Panc1 (cell line): ENCODE data around the gene KCNIP4. TPM values are rescaled to one million over a fixed set of nuclear protein-coding genes. Genes with fewer than 3 reads are reported as not detected.
"Not testable (repeated sequence)": the region's sequence is repeated elsewhere in the genome, so short reads cannot be mapped to it uniquely, and the experiment has no call there.

ENCODE experiments used
- ATAC-seq: fragments of 200-7000 bp; cut with Tn5 transposase; 2 replicates; pipeline ENCODE4 v1.9.1; 2020; ENCODE audit warnings: mild to moderate bottlenecking, moderate library complexity
- BruUV-seq: library from RNA; stranded (reverse); fragments of 400-500 nt; replicated peaks from 2 replicates; lab custom pipeline; 2021; lab: Mats Ljungman, UMichigan
- CTCF ChIA-PET: fragments of 300-600 bp; sonication (Branson Sonifier 250); formaldehyde crosslinking; loops from one replicate; lab custom pipeline; 2022; ENCODE audit warnings: antibody characterized with exemption; lab: Charles Lee
- POLR2A ChIA-PET: fragments of 300-600 bp; sonication (Branson Sonifier 250); formaldehyde crosslinking; loops from one replicate; lab custom pipeline; 2022; ENCODE audit warnings: antibody characterized with exemption; lab: Charles Lee
- DNase-seq: peaks from one replicate; pipeline ENCODE4 v3.0.0-alpha.2; 2010; ENCODE audit warnings: low read depth, low spot score
- H3K27ac ChIP-seq: 2 replicates; pipeline ENCODE4 v1.5.1; 2011; ENCODE audit warnings: mild to moderate bottlenecking, low read length, inconsistent platforms
- H3K27me3 ChIP-seq: fragments of 200-500 bp; sonication (Bioruptor generic); 2 replicates; pipeline ENCODE4 v1.6.0; 2014; ENCODE audit warnings: low read length, inconsistent platforms; ENCODE audit not compliant: control insufficient read depth, insufficient read depth
- H3K36me3 ChIP-seq: fragments of 200-500 bp; sonication (Bioruptor generic); 2 replicates; pipeline ENCODE4 v1.5.1; 2014; ENCODE audit warnings: inconsistent platforms, mild to moderate bottlenecking, low read length, moderate library complexity; ENCODE audit not compliant: control insufficient read depth, insufficient read depth
- H3K4me1 ChIP-seq: 2 replicates; pipeline ENCODE4 v1.5.1; 2011; ENCODE audit warnings: inconsistent platforms, mild to moderate bottlenecking, low read length, moderate library complexity; ENCODE audit not compliant: control insufficient read depth, insufficient read depth
- H3K4me3 ChIP-seq, 2 experiments: 2 replicates each; pipeline ENCODE4 v1.5.1; 2011 to 2012; ENCODE audit warnings: low read depth in 2 of 2, low read length in 2 of 2, mild to moderate bottlenecking in 2 of 2, inconsistent platforms in 1 of 2, moderate library complexity in 1 of 2
- H3K9me3 ChIP-seq: fragments of 200-500 bp; sonication (Bioruptor generic); 2 replicates; pipeline ENCODE4 v1.5.1; 2014; ENCODE audit warnings: low read depth, mild to moderate bottlenecking, inconsistent platforms, low read length, moderate library complexity; ENCODE audit not compliant: control insufficient read depth, insufficient read depth
- CTCF ChIP-seq: fragments of 450-650 bp; IDR thresholded peaks from 2 replicates; pipeline ENCODE4 v1.5.1; 2017; ENCODE audit warnings: mild to moderate bottlenecking
- POLR2AphosphoS5 ChIP-seq: IDR thresholded peaks from 2 replicates; pipeline ENCODE4 v1.6.1; 2012; ENCODE audit warnings: mild to moderate bottlenecking, low read depth, low read length, moderate library complexity
- REST ChIP-seq, 2 experiments: IDR thresholded peaks; 2 replicates each; pipeline ENCODE4 v1.6.1; 2011 to 2012; ENCODE audit warnings: low read depth in 2 of 2, control low read depth in 1 of 2, low read length in 1 of 2, mild to moderate bottlenecking in 1 of 2, moderate library complexity in 1 of 2; ENCODE audit not compliant: insufficient read depth in 1 of 2
- SIN3A ChIP-seq: IDR thresholded peaks from 2 replicates; pipeline ENCODE4 v1.6.1; 2012; ENCODE audit warnings: low read depth, mild to moderate bottlenecking, low read length, moderate library complexity, borderline replicate concordance; ENCODE audit not compliant: insufficient read depth
- TCF7L2 ChIP-seq: IDR thresholded peaks from 2 replicates; pipeline ENCODE4 v1.6.1; 2011; ENCODE audit warnings: mild to moderate bottlenecking, low read depth, low read length, inconsistent platforms
- in situ Hi-C: cut with HindIII; loops from 2 replicates; pipeline ENCODE4 v1.10.0; 2016; ENCODE audit warnings: low sequenced_read_pairs, low pct_unique_long_range_greater_than_20kb
- intact Hi-C: fragments of 100-400 bp; cut with micrococcal nuclease; formaldehyde crosslinking; loops from one replicate; pipeline ENCODE4 v1.10.0; 2022; ENCODE audit not compliant: unreplicated experiment
- total RNA-seq: library from RNA; stranded (reverse); gene quantifications from one replicate; pipeline ENCODE4 v1.2.1, GENCODE V29; 2021; ENCODE audit not compliant: unreplicated experiment

The KCNIP4 gene
- total RNA-seq, 1 experiment from 2014 or later: not detected

- Histone ChIP-seq H3K36me3 (no peaks in the 10 kb centered on the region), H3K9me3 (no peaks in the 10 kb centered on the region), H3K4me1 (no peaks in the 10 kb centered on the region), H3K27me3 (no peaks in the 10 kb centered on the region), H3K4me3 (no peak overlapping the region), H3K27ac (no peak overlapping the region)
- ATAC-seq: no peak
- no peak for DNase-seq
- ChIA-PET CTCF (no interaction called here), POLR2A (interaction anchor here (0.7 kb wide), 1 partner anchor 629 kb away, joined by 3 read pairs; no protein-coding TSS in a partner anchor)
- BruUV-seq: no TSS peak
- intact Hi-C loops: no loop called here
- TF ChIP-seq CTCF: no peak
- TF ChIP-seq TCF7L2: no peak
- TF ChIP-seq REST (IDR thresholded peaks at IDR 0.05; ENCODE audit: insufficient read depth in 1 of 2, low read depth in 2 of 2, low read length in 1 of 2): no peak
- no peak for TF ChIP-seq SIN3A
- no peak for TF ChIP-seq POLR2AphosphoS5
- in situ Hi-C loops: no loop called here
These were observed 582.3 kb downstream of the KCNIP4 start for GRCh38 chr4:21366312-21366711.

GRCh38 chr4:21363701-21364100 lies 584.9 kb downstream of the KCNIP4 start:
- ATAC-seq (no peak), DNase-seq (no peak)
- BruUV-seq: no TSS peak
- intact Hi-C loops (no loop called here), in situ Hi-C loops (no loop called here)
- TF ChIP-seq REST (IDR thresholded peaks at IDR 0.05; ENCODE audit: insufficient read depth in 1 of 2, low read depth in 2 of 2, low read length in 1 of 2) (no peak), SIN3A (no peak), POLR2AphosphoS5 (no peak)
- no peaks in the 10 kb centered on the region for H3K9me3 ChIP-seq
- no peaks in the 10 kb centered on the region for H3K27me3 ChIP-seq
- CTCF ChIA-PET: no interaction called here
- H3K36me3 ChIP-seq: no peaks in the 10 kb centered on the region
- H3K27ac ChIP-seq: no peak overlapping the region
- POLR2A ChIA-PET: no interaction called here
- H3K4me3 ChIP-seq: no peak overlapping the region
- no peaks in the 10 kb centered on the region for H3K4me1 ChIP-seq

- CTCF ChIA-PET, intact Hi-C loops, ATAC-seq: not testable (repeated sequence)
These were observed 596.2 kb downstream of the KCNIP4 start for GRCh38 chr4:21352354-21352753.

More at GRCh38 chr4:21352354-21352753, 596.2 kb downstream of the KCNIP4 start:
- H3K4me1 ChIP-seq, in situ Hi-C loops, BruUV-seq, H3K27me3 ChIP-seq, H3K36me3 ChIP-seq, H3K4me3 ChIP-seq, POLR2A ChIA-PET, H3K9me3 ChIP-seq, DNase-seq, H3K27ac ChIP-seq: not testable (repeated sequence)
